D341Med (cell line): ENCODE data around the gene NR0B1.

Experiments used
- DNase-seq: peaks from one replicate; pipeline ENCODE4 v3.0.0; 2012; ENCODE audit warnings: low spot score

The NR0B1 gene

GRCh38 chrX:30309139-30309571 lies at the start of gene NR0B1:
TSS of gene NR0B1 (minus strand) at chrX:30309390. CDS start at chrX:30309363, 27 bp downstream.
- peak; percentile 10 for DNase-seq

DNA sequence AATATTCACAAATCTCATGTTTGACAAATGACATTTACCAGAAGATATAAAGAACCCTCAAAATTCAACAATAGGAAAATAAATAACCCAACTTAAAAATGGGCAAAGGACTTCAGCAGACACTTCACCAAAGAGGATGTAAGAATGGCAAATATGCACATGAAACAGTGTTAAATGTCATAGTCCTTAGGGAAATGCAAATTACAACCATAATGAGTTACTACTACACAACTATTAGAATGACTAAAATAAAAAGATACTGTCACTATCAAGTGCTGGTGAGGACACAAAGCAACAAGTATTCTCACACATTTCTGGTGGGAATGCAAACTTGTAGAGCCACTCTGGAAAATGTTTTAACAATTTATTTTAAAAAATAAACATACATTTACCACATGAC lies 40.8 kb upstream of the NR0B1 start:
- DNase-seq, result no peak

DNA sequence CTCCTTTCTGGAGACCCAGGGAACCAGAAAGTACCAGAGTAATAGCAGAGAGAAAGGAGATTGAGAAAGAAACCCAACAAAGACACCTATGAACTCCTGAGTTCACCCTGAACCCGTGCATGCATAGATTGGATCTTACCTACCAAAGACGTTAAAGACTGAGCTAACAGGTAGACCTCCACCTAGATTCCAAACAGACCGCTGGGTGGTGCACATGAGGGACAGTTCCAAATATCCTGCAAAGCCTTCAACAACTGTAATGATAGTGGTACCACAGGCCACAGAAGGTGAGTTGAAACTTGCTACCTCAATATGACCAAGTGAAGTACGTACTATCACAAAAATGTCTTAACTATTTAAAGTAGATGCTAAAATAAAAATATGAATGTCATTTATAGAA lies 34.0 kb upstream of the NR0B1 start:
- no peak for DNase-seq

GRCh38 chrX:30340753-30341152 lies 31.6 kb upstream of the NR0B1 start:
- DNase-seq, result no peak

- DNase-seq, result no peak
These were observed 18.6 kb upstream of the NR0B1 start for GRCh38 chrX:30327762-30328161.

DNA sequence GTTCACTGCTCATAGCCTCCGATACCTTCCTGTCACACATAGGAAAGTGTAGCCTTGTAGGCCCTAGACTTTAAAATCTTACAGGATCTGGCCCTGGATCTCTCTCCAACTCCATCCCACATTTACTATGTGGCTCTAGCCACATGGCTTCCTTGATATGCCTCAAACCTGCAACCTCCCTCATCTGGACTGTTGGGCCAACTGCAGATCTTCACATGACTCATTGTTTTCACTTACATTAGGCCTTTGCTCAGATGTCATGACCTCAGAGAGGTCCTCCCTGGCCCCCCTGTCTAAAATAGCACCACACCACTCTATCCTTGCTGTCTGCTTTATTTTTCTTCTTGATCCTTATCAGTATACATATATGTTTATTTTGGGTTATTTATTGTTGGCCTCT lies 8.1 kb upstream of the NR0B1 start:
- DNase-seq, result no peak

DNA sequence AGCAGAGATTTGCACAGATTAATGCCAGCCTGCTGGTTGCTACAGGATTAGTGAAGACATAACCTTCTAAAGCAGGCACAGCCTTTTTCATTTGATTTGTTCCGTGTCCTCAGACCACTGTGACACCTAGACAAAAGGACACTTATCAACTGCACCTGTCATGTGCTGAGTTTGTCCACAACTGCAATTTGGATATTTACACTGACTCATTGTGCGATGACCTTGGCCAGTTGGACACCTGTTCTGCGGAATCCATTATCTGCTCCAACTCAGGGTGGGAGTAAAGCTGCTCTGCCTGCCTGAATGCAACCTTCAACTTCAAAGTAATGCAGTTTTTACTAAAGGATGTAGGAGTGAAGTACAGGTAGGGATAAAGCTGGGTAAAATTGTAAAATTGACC lies 4.1 kb upstream of the NR0B1 start:
- DNase-seq, result no peak

GRCh38 chrX:30312858-30313257 lies 3.7 kb upstream of the NR0B1 start:
- no peak for DNase-seq

DNA sequence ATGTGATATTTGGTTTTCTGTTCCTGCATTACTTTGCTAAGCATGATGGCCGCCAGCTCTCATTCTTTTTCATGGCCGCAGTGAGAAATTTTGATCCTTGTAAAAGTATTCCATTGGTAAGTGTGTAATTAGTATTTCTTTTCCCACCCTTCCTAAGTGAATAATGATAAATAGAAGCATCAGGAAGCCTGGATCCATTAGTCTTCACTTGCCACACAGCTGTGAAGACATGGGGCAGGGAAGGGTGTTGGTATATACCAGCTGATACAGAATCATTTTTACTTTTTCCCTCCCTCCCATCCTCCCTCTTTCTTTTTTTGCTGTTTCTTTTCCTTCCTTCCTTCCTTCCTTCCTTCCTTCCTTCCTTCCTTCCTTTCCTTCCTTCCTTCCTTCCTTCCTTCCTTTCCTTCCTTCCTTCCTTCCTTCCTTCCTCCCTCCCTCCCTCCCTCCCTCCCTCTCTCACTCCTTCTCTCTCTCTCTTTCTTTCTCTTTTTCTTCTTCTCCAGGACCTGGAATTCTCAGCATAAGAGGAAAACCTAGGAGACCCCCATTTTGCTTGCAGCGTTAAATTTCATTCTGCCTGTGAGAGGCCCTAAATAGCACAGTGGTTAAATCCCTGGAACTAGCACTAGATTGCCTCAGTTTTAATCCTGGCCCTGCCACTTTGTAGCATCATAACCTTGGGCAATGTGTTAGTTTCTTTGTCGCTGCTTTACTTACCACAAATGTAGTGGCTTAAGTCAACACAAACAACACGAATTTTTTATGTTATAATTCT lies 1.4 kb upstream of the NR0B1 start:
- DNase-seq, result no peak

GRCh38 chrX:30308263-30309138 lies 689 bp downstream of the NR0B1 start:
- no peak for DNase-seq

DNA sequence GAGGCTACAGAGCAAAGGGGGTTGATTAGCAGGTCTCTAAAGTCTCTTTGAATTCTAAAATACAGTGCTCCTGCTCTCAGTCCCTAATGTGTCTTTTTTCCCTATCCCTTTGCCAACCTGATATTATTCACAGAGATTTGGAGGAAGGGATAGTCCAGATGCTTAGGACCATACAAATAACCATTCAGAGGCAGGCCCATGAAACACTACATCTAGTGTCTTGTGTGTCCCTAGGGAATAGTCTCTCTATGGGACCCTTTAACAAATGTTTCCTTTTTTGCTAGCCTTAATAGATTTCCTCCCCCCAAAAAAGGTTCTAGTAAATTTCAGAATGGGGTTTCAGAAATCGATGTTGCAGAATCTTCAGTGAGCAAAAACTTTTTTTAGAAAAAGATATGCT lies 1.7 kb downstream of the NR0B1 start:
- no peak for DNase-seq

GRCh38 chrX:30304866-30305265 lies 4.3 kb downstream of the NR0B1 start:
- DNase-seq, result no peak

- no peak for DNase-seq
These were observed 6.2 kb downstream of the NR0B1 start for GRCh38 chrX:30302956-30303355.

- no peak for DNase-seq
These were observed 7.2 kb downstream of the NR0B1 start for GRCh38 chrX:30301963-30302362.

GRCh38 chrX:30301208-30301607 lies 8.0 kb downstream of the NR0B1 start:
- DNase-seq, result no peak

- DNase-seq, result no peak
These were observed 12.6 kb downstream of the NR0B1 start for GRCh38 chrX:30296408-30297254.

- no peak for DNase-seq
These were observed 25.6 kb downstream of the NR0B1 start for GRCh38 chrX:30283456-30284200.

DNA sequence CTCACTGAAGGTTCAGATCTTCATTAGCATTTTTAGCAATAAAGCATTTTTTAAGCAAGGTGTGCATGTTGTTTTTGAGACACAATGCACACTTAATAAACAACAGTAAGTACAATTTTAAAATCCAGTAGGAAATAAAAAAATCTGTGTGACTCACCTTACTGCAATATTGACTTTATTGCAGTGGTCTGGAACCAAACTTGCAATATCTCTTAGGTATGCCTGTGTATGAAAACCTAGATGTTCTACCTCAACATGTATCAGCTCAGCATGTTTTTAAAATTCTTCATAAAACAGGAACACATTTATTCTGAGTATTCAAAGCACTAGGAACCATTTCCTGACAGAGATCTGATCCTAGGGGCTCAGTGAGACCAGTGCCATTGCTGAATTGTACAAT lies 26.7 kb downstream of the NR0B1 start:
- DNase-seq, result no peak

GRCh38 chrX:30280428-30280827 lies 28.8 kb downstream of the NR0B1 start:
- no peak for DNase-seq

GRCh38 chrX:30278365-30278764 lies 30.8 kb downstream of the NR0B1 start:
- DNase-seq, result no peak

DNA sequence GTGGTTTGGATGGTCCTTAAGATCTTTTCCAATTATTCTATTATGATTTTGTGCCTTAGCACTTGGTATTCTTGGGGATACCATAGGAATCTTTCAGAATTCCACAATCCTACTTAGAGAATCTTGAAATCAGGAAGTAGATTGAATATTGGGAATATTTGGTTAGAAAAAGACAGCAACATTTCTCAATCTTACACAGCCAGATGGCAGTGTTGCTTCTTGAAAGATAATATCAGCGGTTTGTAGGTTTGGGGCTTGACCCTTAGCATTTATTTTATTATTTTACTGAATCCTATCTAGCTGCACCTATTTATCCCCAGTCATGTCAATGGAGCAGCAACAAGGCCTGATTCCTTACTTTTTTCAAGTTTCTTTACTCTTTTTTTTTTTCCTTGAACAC lies 33.7 kb downstream of the NR0B1 start:
- DNase-seq, result no peak

DNA sequence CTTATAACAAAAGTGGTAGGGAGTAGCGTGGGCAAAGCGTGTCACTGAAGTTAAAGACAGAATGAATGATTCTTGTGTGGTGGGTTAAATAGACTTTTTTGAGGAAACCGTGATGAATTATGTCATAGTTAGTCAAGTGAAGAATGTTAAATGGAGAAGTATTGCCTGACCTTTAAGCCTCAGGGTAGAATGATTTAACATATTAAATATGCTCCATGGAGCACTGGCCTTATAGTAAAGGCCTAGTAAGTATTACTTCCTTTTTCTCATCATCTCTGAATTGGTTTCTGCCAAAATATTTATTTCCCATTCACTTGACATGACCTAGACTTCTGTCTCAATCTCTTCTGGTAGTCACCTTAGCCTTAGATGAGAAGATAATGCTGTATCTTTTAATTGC lies 38.6 kb downstream of the NR0B1 start:
- DNase-seq, result no peak
